Colonic mucosa (tissue), 4 donors: Measurements from ENCODE around the gene KCNA2. TPM values are rescaled to one million over a fixed set of nuclear protein-coding genes. Genes with fewer than 3 reads are reported as not detected.
A peak's percentile ranks its signal among the peaks of the same experiment; 100 is the strongest.

ENCODE experiments used
- DNase-seq: peaks from one replicate; pipeline ENCODE4 v3.0.0-alpha.2; 2020
- H3K27ac ChIP-seq: fragments of 200-600 bp; one replicate; pipeline ENCODE4 v1.8.0; 2021
- H3K27me3 ChIP-seq: fragments of 200-600 bp; one replicate; pipeline ENCODE4 v1.8.0; 2021
- H3K36me3 ChIP-seq: fragments of 200-600 bp; one replicate; pipeline ENCODE4 v1.8.0; 2021
- H3K4me1 ChIP-seq: fragments of 200-600 bp; one replicate; pipeline ENCODE4 v1.8.0; 2021; ENCODE audit warnings: mild to moderate bottlenecking
- H3K4me3 ChIP-seq: fragments of 200-600 bp; one replicate; pipeline ENCODE4 v1.8.0; 2021
- H3K9ac ChIP-seq, 2 donors: one replicate each; pipeline ENCODE4 v1.7.0; 2013; ENCODE audit warnings: control low read depth in 2 of 2, low read depth in 2 of 2, low read length in 2 of 2
- H3K9me3 ChIP-seq: fragments of 200-600 bp; one replicate; pipeline ENCODE4 v1.8.0; 2021
- intact Hi-C: fragments of 100-400 bp; cut with DNase I; formaldehyde crosslinking; loops from one replicate; pipeline ENCODE4 v1.14.1; 2022
- total RNA-seq, 2 donors: library from RNA; stranded (reverse); fragmentation: NEBNext Ultra II Directional in 1 of 2; extraction: Animal tissue kit (Norgen Biotek cat#: 25700) in 1 of 2; gene quantifications; one replicate each; pipeline ENCODE4 v1.2.1, GENCODE V29; 2021
- TF ChIP-seq, protein P1 (sequence below): fragments of 200-600 bp; IDR thresholded peaks from one replicate; pipeline ENCODE4 v1.8.0; 2022; ENCODE audit warnings: antibody characterized with exemption, mild to moderate bottlenecking
- donor health status: healthy.
- donor health status: DM: no; HTN: no; CAD: no.
- donor health status: DM: no; HTN: no; CAD: no.

KCNA2 gene
- total RNA-seq, 2 donors from 2014 or later = 0.17 to 0.61 TPM

DNA sequence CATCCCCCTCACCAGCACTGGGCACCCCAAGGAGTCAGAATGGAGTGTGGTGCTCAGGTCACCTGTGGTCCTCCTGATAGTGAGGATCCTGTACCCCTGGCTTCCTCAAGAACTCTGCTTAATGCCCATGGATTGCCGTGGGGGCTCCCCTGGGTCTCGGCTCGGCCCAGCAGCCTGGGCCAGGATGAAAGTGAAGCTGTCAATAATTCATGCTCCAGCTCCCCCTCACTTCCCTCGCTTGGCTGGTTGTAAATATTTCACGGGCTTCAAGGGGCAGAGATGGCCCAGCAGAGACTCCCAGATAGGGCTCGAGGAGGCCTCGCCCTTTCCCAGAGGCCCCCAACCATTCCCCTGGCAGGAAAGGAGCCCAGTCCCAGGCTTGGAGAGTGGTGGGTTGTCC lies 44.6 kb downstream of the KCNA2 start:
- intact Hi-C loops = no loop called here
- TF ChIP-seq, protein P1, sequence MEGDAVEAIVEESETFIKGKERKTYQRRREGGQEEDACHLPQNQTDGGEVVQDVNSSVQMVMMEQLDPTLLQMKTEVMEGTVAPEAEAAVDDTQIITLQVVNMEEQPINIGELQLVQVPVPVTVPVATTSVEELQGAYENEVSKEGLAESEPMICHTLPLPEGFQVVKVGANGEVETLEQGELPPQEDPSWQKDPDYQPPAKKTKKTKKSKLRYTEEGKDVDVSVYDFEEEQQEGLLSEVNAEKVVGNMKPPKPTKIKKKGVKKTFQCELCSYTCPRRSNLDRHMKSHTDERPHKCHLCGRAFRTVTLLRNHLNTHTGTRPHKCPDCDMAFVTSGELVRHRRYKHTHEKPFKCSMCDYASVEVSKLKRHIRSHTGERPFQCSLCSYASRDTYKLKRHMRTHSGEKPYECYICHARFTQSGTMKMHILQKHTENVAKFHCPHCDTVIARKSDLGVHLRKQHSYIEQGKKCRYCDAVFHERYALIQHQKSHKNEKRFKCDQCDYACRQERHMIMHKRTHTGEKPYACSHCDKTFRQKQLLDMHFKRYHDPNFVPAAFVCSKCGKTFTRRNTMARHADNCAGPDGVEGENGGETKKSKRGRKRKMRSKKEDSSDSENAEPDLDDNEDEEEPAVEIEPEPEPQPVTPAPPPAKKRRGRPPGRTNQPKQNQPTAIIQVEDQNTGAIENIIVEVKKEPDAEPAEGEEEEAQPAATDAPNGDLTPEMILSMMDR = no peak
- Histone ChIP-seq H3K36me3 (no peaks in the 10 kb centered on the region), H3K4me1 (no peaks in the 10 kb centered on the region), H3K27me3 (no peaks in the 10 kb centered on the region), H3K4me3 (no peak overlapping the region), H3K27ac (no peak overlapping the region), H3K9me3 (no peaks in the 10 kb centered on the region), H3K9ac (no peak overlapping the region)
- no peak for DNase-seq

DNA sequence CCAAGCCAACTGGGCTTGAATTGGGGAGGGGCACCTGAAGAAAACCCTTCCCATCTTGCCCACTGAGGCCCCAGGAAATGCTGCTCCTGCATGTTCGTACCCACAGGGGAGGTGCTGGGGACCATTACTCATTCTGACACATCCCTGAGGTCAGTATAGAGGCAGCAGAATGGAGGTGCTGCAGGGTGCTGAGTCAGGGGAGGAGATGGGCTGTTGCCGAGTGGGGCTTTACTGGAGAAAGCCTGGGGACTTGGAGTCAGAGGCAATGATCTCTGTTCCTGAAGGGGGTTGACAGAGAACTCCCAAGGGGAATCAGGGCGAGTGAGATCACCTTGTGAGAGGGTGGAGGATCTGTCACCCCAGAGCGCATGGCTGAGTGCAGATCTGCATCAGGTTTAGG lies 47.0 kb downstream of the KCNA2 start:
- DNase-seq = no peak
- no peaks in the 10 kb centered on the region for H3K4me1 ChIP-seq
- no peak overlapping the region for H3K27ac ChIP-seq
- no peaks in the 10 kb centered on the region for H3K9me3 ChIP-seq
- peaks cover 12% of the 10 kb centered on the region for H3K27me3 ChIP-seq
- H3K9ac ChIP-seq = no peak overlapping the region
- intact Hi-C loops = loop anchor here (5.0 kb wide), 1 partner anchor 58 kb away; no protein-coding TSS in a partner anchor
- TF ChIP-seq, protein P1 = no peak
- no peaks in the 10 kb centered on the region for H3K36me3 ChIP-seq
- H3K4me3 ChIP-seq = no peak overlapping the region

DNA sequence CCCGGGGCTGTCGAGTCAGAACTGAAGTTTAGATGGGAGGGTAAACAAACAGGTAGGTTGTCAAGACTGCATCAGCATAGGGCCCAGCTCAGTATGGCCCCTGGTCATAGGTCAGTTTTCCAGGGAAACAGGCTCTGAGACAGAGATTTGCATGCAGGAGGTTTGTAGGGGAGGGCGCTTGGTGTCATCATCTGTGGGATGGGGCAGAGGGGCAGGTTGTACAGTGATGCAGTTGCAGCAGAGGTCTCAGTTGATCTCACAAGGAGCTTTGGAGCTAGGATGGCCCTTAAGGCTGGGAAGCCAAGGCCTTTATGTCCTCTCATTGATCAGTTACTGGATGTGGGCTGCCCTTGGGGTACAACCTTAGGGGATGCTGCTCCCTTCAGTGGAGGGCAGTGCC lies 48.7 kb downstream of the KCNA2 start:
- H3K9ac ChIP-seq = no peak overlapping the region
- peaks cover 12% of the 10 kb centered on the region for H3K27me3 ChIP-seq
- no peak for DNase-seq
- intact Hi-C loops = loop anchor here (5.0 kb wide), 1 partner anchor 60 kb away; no protein-coding TSS in a partner anchor
- H3K9me3 ChIP-seq = no peaks in the 10 kb centered on the region
- TF ChIP-seq, protein P1 = no peak
- no peaks in the 10 kb centered on the region for H3K4me1 ChIP-seq
- no peaks in the 10 kb centered on the region for H3K36me3 ChIP-seq
- H3K4me3 ChIP-seq = no peak overlapping the region
- no peak overlapping the region for H3K27ac ChIP-seq

DNA sequence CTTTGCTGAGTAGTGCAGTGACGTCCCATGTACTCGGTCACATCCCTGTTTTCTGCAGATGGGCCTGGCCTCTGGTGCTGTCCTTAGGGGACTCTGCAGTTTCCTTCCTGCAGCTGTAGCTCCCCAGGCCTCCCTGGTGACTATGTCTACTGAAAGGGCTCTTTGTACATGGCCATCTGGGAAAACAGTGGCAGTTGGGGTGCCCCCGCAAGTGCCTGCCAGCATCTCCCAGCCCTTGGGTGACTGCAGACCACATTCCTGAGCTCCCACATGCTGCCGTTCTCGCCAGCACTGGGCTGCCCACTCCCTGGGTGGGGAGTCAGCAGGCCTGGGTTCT lies 49.7 kb downstream of the KCNA2 start:
- no peak overlapping the region for H3K9ac ChIP-seq
- DNase-seq = no peak
- TF ChIP-seq, protein P1 = no peak
- H3K27me3 ChIP-seq = peaks cover 12% of the 10 kb centered on the region
- no peaks in the 10 kb centered on the region for H3K4me1 ChIP-seq
- no peaks in the 10 kb centered on the region for H3K9me3 ChIP-seq
- intact Hi-C loops = loop anchor here (5.0 kb wide), 1 partner anchor 61 kb away; no protein-coding TSS in a partner anchor
- no peak overlapping the region for H3K4me3 ChIP-seq
- no peaks in the 10 kb centered on the region for H3K36me3 ChIP-seq
- H3K27ac ChIP-seq = no peak overlapping the region

DNA sequence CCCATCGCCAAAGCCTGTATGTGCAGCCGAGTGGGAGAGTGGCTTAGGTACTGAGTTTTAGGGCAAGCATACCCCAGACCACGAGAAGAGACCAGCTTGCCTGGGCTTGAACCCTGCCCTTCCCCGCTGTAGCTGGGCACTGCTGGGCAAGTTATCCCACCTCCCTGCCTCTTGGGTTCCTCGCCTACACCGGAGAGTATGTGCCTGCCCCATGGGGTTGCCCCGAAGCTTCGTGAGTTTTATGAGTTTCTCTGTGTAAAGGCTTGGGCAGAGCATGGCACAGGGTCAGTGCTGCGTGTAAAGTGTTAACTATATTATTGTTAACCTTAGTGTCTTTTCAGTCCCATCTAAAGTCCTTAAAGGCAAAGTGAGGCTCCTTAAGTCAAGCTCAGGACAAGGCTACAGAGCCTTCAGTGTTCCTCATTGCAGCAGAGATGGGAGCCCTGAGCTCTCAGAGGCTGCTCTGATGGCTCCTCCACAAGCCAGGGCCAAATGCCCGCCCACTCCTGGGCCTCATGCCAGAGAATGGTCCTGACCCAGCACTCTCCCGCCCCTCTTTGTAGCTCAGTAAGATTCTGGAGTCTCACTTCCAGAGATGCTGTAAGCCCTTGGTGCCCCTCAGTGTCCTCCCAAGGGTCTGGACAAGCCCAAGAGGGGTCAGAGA lies 50.2 kb downstream of the KCNA2 start:
- TF ChIP-seq, protein P1 = no peak
- intact Hi-C loops = loop anchor here (5.0 kb wide), 1 partner anchor 61 kb away; no protein-coding TSS in a partner anchor
- no peaks in the 10 kb centered on the region for H3K36me3 ChIP-seq
- H3K9ac ChIP-seq = peak overlapping the region in 1 of 2 donors; percentile 43
- no peaks in the 10 kb centered on the region for H3K4me1 ChIP-seq
- no peaks in the 10 kb centered on the region for H3K9me3 ChIP-seq
- no peak for DNase-seq
- peaks cover 12% of the 10 kb centered on the region for H3K27me3 ChIP-seq
- no peak overlapping the region for H3K27ac ChIP-seq
- H3K4me3 ChIP-seq = no peak overlapping the region
